Sigmoid colon (tissue), 7 donors: ENCODE data around the gene KCNF1. TPM values are rescaled to one million over a fixed set of nuclear protein-coding genes. Genes with fewer than 3 reads are reported as not detected.

Source experiments
- DNase-seq: peaks from one replicate; pipeline ENCODE4 v3.0.0-alpha.2; 2019
- H3K27ac ChIP-seq, 4 donors: fragments of 200-600 bp; sonication (generic); one replicate each; pipeline ENCODE4 v1.5.1; 2016 to 2019; ENCODE audit warnings: mild to moderate bottlenecking in 1 of 4
- H3K27me3 ChIP-seq, 3 donors: fragments of 200-600 bp; sonication (generic); one replicate each; pipeline ENCODE4 v1.5.1; 2019; ENCODE audit warnings: mild to moderate bottlenecking in 1 of 3
- H3K36me3 ChIP-seq, 4 donors: fragments of 200-600 bp; sonication (generic); one replicate each; pipeline ENCODE4 v1.5.1; 2016 to 2019
- H3K4me1 ChIP-seq, 4 donors: fragments of 200-600 bp; sonication (generic); one replicate each; pipeline ENCODE4 v1.5.1; 2017 to 2019
- H3K4me3 ChIP-seq, 4 donors: fragments of 200-600 bp; sonication (generic); one replicate each; pipeline ENCODE4 v1.5.1; 2017 to 2019; ENCODE audit warnings: mild to moderate bottlenecking in 2 of 4, moderate library complexity in 1 of 4
- H3K9me3 ChIP-seq, 4 donors: fragments of 200-600 bp in 3 of 4; sonication (generic) in 3 of 4; one replicate each; pipeline versions ENCODE4 v1.5.1 to v1.6.1; 2013 to 2019
- EP300 ChIP-seq, 4 donors: sonication (generic); formaldehyde crosslinking; IDR thresholded peaks; one replicate each; pipeline ENCODE4 v1.6.1; 2017; ENCODE audit warnings: antibody characterized with exemption in 4 of 4
- POLR2A ChIP-seq, 2 donors: fragments of 450-650 bp; IDR thresholded peaks; one replicate each; pipeline ENCODE4 v1.6.1; 2016; ENCODE audit warnings: antibody characterized with exemption in 2 of 2, mild to moderate bottlenecking in 2 of 2, moderate library complexity in 2 of 2
- POLR2AphosphoS5 ChIP-seq, 4 donors: sonication (generic); formaldehyde crosslinking; IDR thresholded peaks; one replicate each; pipeline ENCODE4 v1.6.1; 2017; ENCODE audit warnings: antibody characterized with exemption in 4 of 4
- WGBS, 2 donors: extraction: QIAGEN DNeasy Blood & Tissue Kit; methylation state at CpG; one replicate each; pipeline ENCODE4 v1.1.7; 2013; 5-methylcytosine and 5-hydroxymethylcytosine counted together
- intact Hi-C: fragments of 100-400 bp; cut with DNase I; formaldehyde crosslinking; loops from one replicate; pipeline ENCODE4 v1.15.1; 2023
- polyA plus RNA-seq, 3 donors: library from polyadenylated mRNA; stranded (reverse); fragments of 200-250 nt; gene quantifications; one replicate each; pipeline ENCODE4 v1.2.3, GENCODE V29; 2013
- total RNA-seq, 4 donors: library from RNA; depleted of rRNA; stranded (reverse); fragments of >200 nt; gene quantifications; one replicate each; pipeline ENCODE4 v1.1.0, GENCODE V29; 2016
- TF ChIP-seq, protein P1 (sequence below), 4 experiments: fragments of 450-650 bp in 3 of 4; fragments of 200-600 bp in 1 of 4; IDR thresholded peaks; one replicate each; pipeline ENCODE4 v1.5.1; 2016 to 2019; ENCODE audit warnings: antibody characterized with exemption in 4 of 4, mild to moderate bottlenecking in 3 of 4, moderate library complexity in 2 of 4
- donor health status: healthy with polysubstance abuse.
- donor health status: Bipolar disorder and iron deficiency.
- donor health status: healthy.

The KCNF1 gene
- total and polyA plus RNA-seq, 7 donors = 0.16 to 1.4 (median 0.94) TPM; not detected in 1

DNA sequence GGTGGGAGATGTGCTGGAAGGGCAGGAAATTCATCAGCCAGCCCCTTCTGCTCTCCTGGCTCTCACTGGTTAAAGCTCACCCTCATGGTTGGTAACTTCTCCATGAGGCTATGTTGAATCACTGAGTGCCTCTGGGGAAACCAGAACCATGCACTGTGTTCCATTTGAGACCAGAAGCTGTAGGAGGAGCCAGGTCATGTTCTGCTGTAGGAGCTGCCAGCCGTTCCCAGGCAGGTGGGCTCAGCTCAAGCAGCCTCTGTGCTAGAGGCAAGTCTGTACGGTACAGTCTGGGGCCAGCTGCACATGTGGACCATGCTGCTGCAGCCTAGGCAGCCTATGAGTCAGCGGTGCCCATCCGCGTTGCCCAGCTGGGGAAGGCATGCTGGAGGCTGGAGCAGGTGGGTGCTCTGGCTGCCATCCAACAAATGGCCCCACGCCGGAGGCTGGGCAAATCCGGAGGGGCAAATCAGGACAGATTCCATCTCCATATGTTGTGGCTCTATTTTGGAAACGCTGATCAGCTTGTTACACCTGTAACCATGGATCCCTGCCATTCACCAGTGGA is 22.0 kb upstream of the KCNF1 start:
- Histone ChIP-seq H3K27ac (no peak overlapping the region), H3K4me3 (no peak overlapping the region), H3K4me1 (no peaks in the 10 kb centered on the region), H3K36me3 (no peaks in the 10 kb centered on the region), H3K27me3 (no peaks in the 10 kb centered on the region), H3K9me3 (no peaks in the 10 kb centered on the region)
- intact Hi-C loops = no loop called here
- WGBS, 2 donors = 85 to 87% methylated on average over 9 of the region's 9 CpGs
- no peak for DNase-seq
- TF ChIP-seq POLR2AphosphoS5 (IDR thresholded peaks at IDR 0.05) (no peak), POLR2A (IDR thresholded peaks at IDR 0.05) (no peak), EP300 (IDR thresholded peaks at IDR 0.05) (no peak)
- TF ChIP-seq, protein P1, sequence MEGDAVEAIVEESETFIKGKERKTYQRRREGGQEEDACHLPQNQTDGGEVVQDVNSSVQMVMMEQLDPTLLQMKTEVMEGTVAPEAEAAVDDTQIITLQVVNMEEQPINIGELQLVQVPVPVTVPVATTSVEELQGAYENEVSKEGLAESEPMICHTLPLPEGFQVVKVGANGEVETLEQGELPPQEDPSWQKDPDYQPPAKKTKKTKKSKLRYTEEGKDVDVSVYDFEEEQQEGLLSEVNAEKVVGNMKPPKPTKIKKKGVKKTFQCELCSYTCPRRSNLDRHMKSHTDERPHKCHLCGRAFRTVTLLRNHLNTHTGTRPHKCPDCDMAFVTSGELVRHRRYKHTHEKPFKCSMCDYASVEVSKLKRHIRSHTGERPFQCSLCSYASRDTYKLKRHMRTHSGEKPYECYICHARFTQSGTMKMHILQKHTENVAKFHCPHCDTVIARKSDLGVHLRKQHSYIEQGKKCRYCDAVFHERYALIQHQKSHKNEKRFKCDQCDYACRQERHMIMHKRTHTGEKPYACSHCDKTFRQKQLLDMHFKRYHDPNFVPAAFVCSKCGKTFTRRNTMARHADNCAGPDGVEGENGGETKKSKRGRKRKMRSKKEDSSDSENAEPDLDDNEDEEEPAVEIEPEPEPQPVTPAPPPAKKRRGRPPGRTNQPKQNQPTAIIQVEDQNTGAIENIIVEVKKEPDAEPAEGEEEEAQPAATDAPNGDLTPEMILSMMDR (IDR thresholded peaks at IDR 0.05) = no peak

- Histone ChIP-seq H3K4me3 (no peak overlapping the region), H3K27me3 (no peaks in the 10 kb centered on the region), H3K4me1 (no peaks in the 10 kb centered on the region), H3K36me3 (no peaks in the 10 kb centered on the region), H3K27ac (no peak overlapping the region), H3K9me3 (no peaks in the 10 kb centered on the region)
- intact Hi-C loops = no loop called here
- WGBS, 2 donors = 83 to 91% methylated on average over 8 of the region's 8 CpGs
- DNase-seq = no peak
- TF ChIP-seq POLR2AphosphoS5 (IDR thresholded peaks at IDR 0.05) (no peak), POLR2A (IDR thresholded peaks at IDR 0.05) (no peak)
- TF ChIP-seq, protein P1 (IDR thresholded peaks at IDR 0.05) = no peak
These were observed 20.9 kb upstream of the KCNF1 start for GRCh38 chr2:10890706-10891270.

- Histone ChIP-seq H3K27ac (no peak overlapping the region), H3K27me3 (no peaks in the 10 kb centered on the region), H3K36me3 (no peaks in the 10 kb centered on the region), H3K4me1 (no peaks in the 10 kb centered on the region), H3K4me3 (no peak overlapping the region), H3K9me3 (no peaks in the 10 kb centered on the region)
- 91% methylated on average over 6 of the region's 6 CpGs for WGBS, 2 donors
- intact Hi-C loops = no loop called here
- TF ChIP-seq POLR2AphosphoS5 (IDR thresholded peaks at IDR 0.05) (no peak), POLR2A (IDR thresholded peaks at IDR 0.05) (no peak), EP300 (IDR thresholded peaks at IDR 0.05) (no peak)
- TF ChIP-seq, protein P1 (IDR thresholded peaks at IDR 0.05) = no peak
- no peak for DNase-seq
These were observed 20.3 kb upstream of the KCNF1 start for GRCh38 chr2:10891390-10891789.

DNA sequence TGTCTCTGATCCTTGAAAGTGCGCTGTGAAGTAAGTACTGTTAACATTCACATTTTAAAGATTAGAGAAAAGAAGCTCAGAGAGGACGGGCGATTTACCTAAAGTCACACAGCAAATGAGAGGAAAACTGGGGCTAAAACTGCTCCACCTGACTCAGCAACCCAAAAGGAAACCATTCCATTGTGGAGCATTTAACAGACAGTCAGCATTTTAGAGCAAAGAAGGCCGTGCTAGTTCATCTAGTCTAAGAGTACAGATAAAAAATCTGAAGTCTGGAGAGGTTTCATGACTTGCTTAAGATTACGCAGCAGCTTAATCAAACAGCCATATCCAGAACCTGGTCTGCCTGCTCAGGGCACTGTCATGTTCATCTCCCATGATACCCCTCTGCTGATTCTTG is 19.9 kb upstream of the KCNF1 start:
- no peaks in the 10 kb centered on the region for H3K9me3 ChIP-seq
- TF ChIP-seq, protein P1 (IDR thresholded peaks at IDR 0.05) = no peak
- TF ChIP-seq EP300 (IDR thresholded peaks at IDR 0.05) = no peak
- no peak for TF ChIP-seq POLR2AphosphoS5 (IDR thresholded peaks at IDR 0.05)
- no peak for TF ChIP-seq POLR2A (IDR thresholded peaks at IDR 0.05)
- no peak overlapping the region for H3K27ac ChIP-seq
- 91 to 95% methylated on average over 5 of the region's 5 CpGs for WGBS, 2 donors
- DNase-seq = no peak
- no peak overlapping the region for H3K4me3 ChIP-seq
- intact Hi-C loops = no loop called here
- H3K27me3 ChIP-seq = no peaks in the 10 kb centered on the region
- H3K4me1 ChIP-seq = no peaks in the 10 kb centered on the region
- no peaks in the 10 kb centered on the region for H3K36me3 ChIP-seq

- Histone ChIP-seq H3K9me3 (no peaks in the 10 kb centered on the region), H3K27ac (no peak overlapping the region), H3K36me3 (no peaks in the 10 kb centered on the region), H3K4me3 (no peak overlapping the region), H3K4me1 (no peaks in the 10 kb centered on the region), H3K27me3 (no peaks in the 10 kb centered on the region)
- intact Hi-C loops = no loop called here
- DNase-seq = no peak
- TF ChIP-seq EP300 (IDR thresholded peaks at IDR 0.05) (no peak), POLR2A (IDR thresholded peaks at IDR 0.05) (no peak), POLR2AphosphoS5 (IDR thresholded peaks at IDR 0.05) (no peak)
- TF ChIP-seq, protein P1 (IDR thresholded peaks at IDR 0.05) = no peak
These were observed 19.4 kb upstream of the KCNF1 start for GRCh38 chr2:10892316-10892715.
